ENCODE results near the gene THBD.

Gene THBD

DNA sequence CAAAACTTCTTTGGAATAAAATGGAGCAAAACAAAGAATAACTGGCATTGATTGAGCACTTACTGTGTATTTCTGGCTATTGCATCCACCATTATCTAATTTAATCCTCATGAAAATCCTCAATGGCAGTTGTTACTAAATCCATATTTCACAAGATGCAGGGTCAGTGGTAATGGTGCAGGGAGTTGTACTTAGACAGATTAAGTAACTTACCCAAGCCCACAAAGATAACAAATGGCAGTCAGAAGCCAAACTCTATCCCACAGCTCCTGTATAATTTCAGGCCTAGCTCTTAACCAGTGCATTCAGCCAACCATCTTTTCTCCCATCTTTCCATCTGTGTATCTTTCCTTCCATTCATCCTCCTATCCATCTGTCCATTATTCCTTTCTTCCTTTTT, 43.7 kb downstream of the THBD start:
- no peak for DNase-seq

DNA sequence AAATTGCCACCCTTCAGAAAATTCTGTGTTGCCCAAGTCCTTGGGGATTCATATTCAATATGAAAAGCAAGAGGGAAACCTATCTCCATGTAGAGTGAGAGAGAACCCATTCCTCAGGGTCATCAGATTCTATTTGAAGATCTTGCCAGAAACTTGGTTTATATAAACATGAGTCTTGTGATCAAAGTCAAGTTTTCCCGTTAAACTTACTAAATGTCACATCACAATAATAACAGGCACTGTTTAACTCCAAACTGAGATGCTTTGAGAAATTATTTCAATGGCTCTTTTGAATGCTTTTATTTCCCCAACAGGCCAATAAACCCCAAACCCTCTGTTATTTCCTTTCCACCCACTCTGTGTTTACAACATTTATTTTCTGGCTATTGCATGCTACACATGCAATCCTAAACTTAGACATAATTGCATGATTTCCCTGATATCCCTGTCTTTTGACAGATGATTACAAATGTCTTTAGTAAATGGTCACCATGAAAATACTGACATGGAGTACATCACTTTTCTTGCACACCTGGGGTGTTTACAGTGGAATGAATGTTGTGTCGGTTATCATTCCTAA, 45.5 kb downstream of the THBD start:
- DNase-seq: no peak

GRCh38 chr20:23003077-23003635, 46.3 kb downstream of the THBD start:
- no peak for DNase-seq

DNA sequence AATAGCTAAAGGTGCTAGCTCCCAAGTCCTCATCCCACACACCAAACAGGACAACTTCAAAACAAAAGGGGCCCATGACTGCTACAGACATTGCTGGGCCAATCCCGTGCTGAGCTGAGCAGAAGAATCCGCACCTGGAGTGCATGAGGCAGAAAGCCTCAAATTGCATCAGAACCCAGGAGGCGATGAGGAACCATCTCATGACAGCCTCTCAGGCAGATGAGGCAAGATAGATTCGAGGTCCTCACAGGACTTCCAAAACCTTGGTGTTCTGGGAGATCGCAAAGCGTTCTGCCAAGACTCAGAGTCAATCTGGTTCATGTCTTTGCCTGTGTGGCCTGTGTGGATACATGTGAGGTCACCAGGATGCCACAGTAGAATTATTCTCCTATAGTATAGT, 47.2 kb downstream of the THBD start:
- no peak for DNase-seq

- DNase-seq: no peak
Observed at GRCh38 chr20:23000232-23000947, 49.1 kb downstream of the THBD start.

GRCh38 chr20:22999756-23000155, 49.7 kb downstream of the THBD start:
- no peak for DNase-seq

DNA sequence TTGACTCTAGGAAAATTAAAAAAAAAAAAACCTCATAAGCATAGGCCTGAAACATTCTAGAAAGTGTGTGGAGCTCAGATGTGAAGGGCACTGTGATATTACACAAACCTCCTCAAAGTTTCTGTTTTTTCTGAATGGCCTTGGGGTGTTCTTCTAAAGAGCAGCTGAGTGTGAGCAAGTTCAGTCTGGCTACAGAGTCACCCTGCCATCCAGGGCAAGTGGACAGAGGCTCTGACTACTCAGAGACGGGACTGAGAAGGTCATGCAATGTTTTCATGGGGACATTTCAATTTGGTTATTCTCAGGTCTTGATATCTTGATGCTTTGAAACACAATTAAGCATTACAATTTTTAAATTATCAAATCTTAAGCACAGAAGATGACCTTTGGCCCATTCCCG, 51.0 kb downstream of the THBD start:
- DNase-seq: no peak

- no peak for DNase-seq
Observed at GRCh38 chr20:22995923-22996322, 53.5 kb downstream of the THBD start.
